ENCODE data around the gene CAPN7.
A peak's percentile ranks its signal among the peaks of the same experiment; 100 is the strongest.

CAPN7 gene

GRCh38 chr3:15253023-15253697 lies 47.1 kb downstream of the CAPN7 start:
- Mint-ChIP-seq H3K27me3 (ENCODE audit: low read depth) (no peaks in the 10 kb centered on the region), H3K9me3 (no peaks in the 10 kb centered on the region), H3K4me1 (ENCODE audit: low read depth) (peaks cover 15% of the 10 kb centered on the region), H3K4me3 (no peak overlapping the region), H3K36me3 (ENCODE audit: low read depth) (peaks cover 38% of the 10 kb centered on the region), H3K27ac (peak overlapping the region; percentile 63)

GRCh38 chr3:15255215-15255614 lies 49.2 kb downstream of the CAPN7 start:
- Mint-ChIP-seq H3K4me1 (ENCODE audit: low read depth) (peaks cover 15% of the 10 kb centered on the region), H3K27me3 (ENCODE audit: low read depth) (no peaks in the 10 kb centered on the region), H3K27ac (no peak overlapping the region), H3K4me3 (no peak overlapping the region), H3K36me3 (ENCODE audit: low read depth) (peaks cover 54% of the 10 kb centered on the region), H3K9me3 (no peaks in the 10 kb centered on the region)

- Mint-ChIP-seq H3K4me1 (ENCODE audit: low read depth) (peaks cover 19% of the 10 kb centered on the region), H3K4me3 (no peak overlapping the region), H3K27me3 (ENCODE audit: low read depth) (no peaks in the 10 kb centered on the region), H3K9me3 (no peaks in the 10 kb centered on the region), H3K36me3 (ENCODE audit: low read depth) (peaks cover 61% of the 10 kb centered on the region), H3K27ac (no peak overlapping the region)
Measured at GRCh38 chr3:15256861-15257341, 50.9 kb downstream of the CAPN7 start.

- Mint-ChIP-seq H3K4me1 (ENCODE audit: low read depth) (peaks cover 12% of the 10 kb centered on the region), H3K4me3 (no peak overlapping the region), H3K36me3 (ENCODE audit: low read depth) (peaks cover 53% of the 10 kb centered on the region), H3K27ac (no peak overlapping the region), H3K27me3 (ENCODE audit: low read depth) (no peaks in the 10 kb centered on the region), H3K9me3 (no peaks in the 10 kb centered on the region)
Measured at GRCh38 chr3:15258720-15259119, 52.7 kb downstream of the CAPN7 start.

- Mint-ChIP-seq H3K27me3 (ENCODE audit: low read depth) (no peaks in the 10 kb centered on the region), H3K9me3 (no peaks in the 10 kb centered on the region), H3K4me3 (no peak overlapping the region), H3K27ac (no peak overlapping the region), H3K36me3 (ENCODE audit: low read depth) (peaks cover 51% of the 10 kb centered on the region), H3K4me1 (ENCODE audit: low read depth) (peaks cover 21% of the 10 kb centered on the region)
Measured at GRCh38 chr3:15260531-15260930, 54.5 kb downstream of the CAPN7 start.

- H3K36me3 Mint-ChIP-seq (ENCODE audit: low read depth): peaks cover 49% of the 10 kb centered on the region
- H3K9me3 Mint-ChIP-seq: no peaks in the 10 kb centered on the region
- no peak overlapping the region for H3K4me3 Mint-ChIP-seq
- no peaks in the 10 kb centered on the region for H3K27me3 Mint-ChIP-seq (ENCODE audit: low read depth)
- peaks cover 23% of the 10 kb centered on the region for H3K4me1 Mint-ChIP-seq (ENCODE audit: low read depth)
- H3K27ac Mint-ChIP-seq: no peak overlapping the region
Measured at GRCh38 chr3:15261274-15261673, 55.2 kb downstream of the CAPN7 start.

GRCh38 chr3:15262021-15262420 lies 56.0 kb downstream of the CAPN7 start:
- H3K9me3 Mint-ChIP-seq: no peaks in the 10 kb centered on the region
- H3K4me1 Mint-ChIP-seq (ENCODE audit: low read depth): peaks cover 28% of the 10 kb centered on the region
- H3K27ac Mint-ChIP-seq: no peak overlapping the region
- H3K36me3 Mint-ChIP-seq (ENCODE audit: low read depth): peaks cover 48% of the 10 kb centered on the region
- H3K4me3 Mint-ChIP-seq: no peak overlapping the region
- no peaks in the 10 kb centered on the region for H3K27me3 Mint-ChIP-seq (ENCODE audit: low read depth)

- H3K36me3 Mint-ChIP-seq (ENCODE audit: low read depth): peaks cover 42% of the 10 kb centered on the region
- H3K4me3 Mint-ChIP-seq: no peak overlapping the region
- no peaks in the 10 kb centered on the region for H3K27me3 Mint-ChIP-seq (ENCODE audit: low read depth)
- no peak overlapping the region for H3K27ac Mint-ChIP-seq
- no peaks in the 10 kb centered on the region for H3K9me3 Mint-ChIP-seq
- H3K4me1 Mint-ChIP-seq (ENCODE audit: low read depth): peaks cover 38% of the 10 kb centered on the region
Measured at GRCh38 chr3:15263120-15263519, 57.1 kb downstream of the CAPN7 start.

GRCh38 chr3:15263926-15264325 lies 57.9 kb downstream of the CAPN7 start:
- no peaks in the 10 kb centered on the region for H3K27me3 Mint-ChIP-seq (ENCODE audit: low read depth)
- H3K36me3 Mint-ChIP-seq (ENCODE audit: low read depth): peaks cover 39% of the 10 kb centered on the region
- H3K4me1 Mint-ChIP-seq (ENCODE audit: low read depth): peaks cover 43% of the 10 kb centered on the region
- H3K4me3 Mint-ChIP-seq: no peak overlapping the region
- no peak overlapping the region for H3K27ac Mint-ChIP-seq
- no peaks in the 10 kb centered on the region for H3K9me3 Mint-ChIP-seq

- Mint-ChIP-seq H3K4me3 (no peak overlapping the region), H3K9me3 (no peaks in the 10 kb centered on the region), H3K4me1 (ENCODE audit: low read depth) (peaks cover 48% of the 10 kb centered on the region), H3K27ac (no peak overlapping the region), H3K36me3 (ENCODE audit: low read depth) (peaks cover 40% of the 10 kb centered on the region), H3K27me3 (ENCODE audit: low read depth) (no peaks in the 10 kb centered on the region)
Measured at GRCh38 chr3:15264486-15264885, 58.4 kb downstream of the CAPN7 start.

- Mint-ChIP-seq H3K27ac (peak overlapping the region; percentile 50), H3K9me3 (no peaks in the 10 kb centered on the region), H3K4me3 (no peak overlapping the region), H3K4me1 (ENCODE audit: low read depth) (peaks cover 56% of the 10 kb centered on the region), H3K27me3 (ENCODE audit: low read depth) (no peaks in the 10 kb centered on the region), H3K36me3 (ENCODE audit: low read depth) (peaks cover 30% of the 10 kb centered on the region)
Measured at GRCh38 chr3:15265655-15266509, 59.8 kb downstream of the CAPN7 start.

GRCh38 chr3:15266510-15267376 lies 60.7 kb downstream of the CAPN7 start:
- Mint-ChIP-seq H3K9me3 (no peaks in the 10 kb centered on the region), H3K4me3 (no peak overlapping the region), H3K27ac (no peak overlapping the region), H3K4me1 (ENCODE audit: low read depth) (peaks cover 52% of the 10 kb centered on the region), H3K27me3 (ENCODE audit: low read depth) (no peaks in the 10 kb centered on the region), H3K36me3 (ENCODE audit: low read depth) (peaks cover 24% of the 10 kb centered on the region)

- H3K27me3 Mint-ChIP-seq (ENCODE audit: low read depth): no peaks in the 10 kb centered on the region
- peak overlapping the region; percentile 57 for H3K27ac Mint-ChIP-seq
- H3K36me3 Mint-ChIP-seq (ENCODE audit: low read depth): peaks cover 28% of the 10 kb centered on the region
- H3K4me3 Mint-ChIP-seq: no peak overlapping the region
- H3K9me3 Mint-ChIP-seq: no peaks in the 10 kb centered on the region
- peaks cover 60% of the 10 kb centered on the region for H3K4me1 Mint-ChIP-seq (ENCODE audit: low read depth)
Measured at GRCh38 chr3:15267502-15267901, 61.5 kb downstream of the CAPN7 start.

GRCh38 chr3:15268033-15268631 lies 62.1 kb downstream of the CAPN7 start:
- no peaks in the 10 kb centered on the region for H3K27me3 Mint-ChIP-seq (ENCODE audit: low read depth)
- H3K4me3 Mint-ChIP-seq: no peak overlapping the region
- H3K27ac Mint-ChIP-seq: peak overlapping the region; percentile 57

More at GRCh38 chr3:15268033-15268631, 62.1 kb downstream of the CAPN7 start:
- no peaks in the 10 kb centered on the region for H3K9me3 Mint-ChIP-seq
- peaks cover 28% of the 10 kb centered on the region for H3K36me3 Mint-ChIP-seq (ENCODE audit: low read depth)
- peaks cover 66% of the 10 kb centered on the region for H3K4me1 Mint-ChIP-seq (ENCODE audit: low read depth)
